Breast epithelium (tissue), 4 donors: ENCODE data around the gene UPK2. TPM values are rescaled to one million over a fixed set of nuclear protein-coding genes. Genes with fewer than 3 reads are reported as not detected.

Source experiments
- DNase-seq, 2 donors: peaks; one replicate each; pipeline ENCODE4 v3.0.0-alpha.2; 2019; ENCODE audit warnings: low spot score in 2 of 2
- H3K27ac ChIP-seq, 2 donors: fragments of 200-600 bp; sonication (generic) in 1 of 2; one replicate each; pipeline ENCODE4 v1.5.1; 2016 to 2019; ENCODE audit warnings: mild to moderate bottlenecking in 1 of 2
- H3K27me3 ChIP-seq, 2 donors: fragments of 200-600 bp; sonication (generic) in 1 of 2; one replicate each; pipeline versions ENCODE4 v1.5.1 to v1.6.0; 2017 to 2019; ENCODE audit warnings: control low read depth in 1 of 2, mild to moderate bottlenecking in 1 of 2
- H3K36me3 ChIP-seq: fragments of 200-600 bp; one replicate; pipeline ENCODE4 v1.5.1; 2019
- H3K4me1 ChIP-seq, 2 donors: fragments of 200-600 bp; sonication (generic); one replicate each; pipeline ENCODE4 v1.5.1; 2016 to 2019; ENCODE audit warnings: control low read depth in 1 of 2
- H3K4me3 ChIP-seq, 3 donors: fragments of 200-600 bp; sonication (generic); 1 replicate in 2 of 3; 2 replicates in 1 of 3; pipeline ENCODE4 v1.5.1; 2016 to 2019; ENCODE audit warnings: mild to moderate bottlenecking in 3 of 3, moderate library complexity in 2 of 3
- H3K9me3 ChIP-seq, 2 donors: fragments of 200-600 bp; sonication (generic) in 1 of 2; one replicate each; pipeline ENCODE4 v1.5.1; 2016 to 2019; ENCODE audit warnings: control low read depth in 1 of 2
- CTCF ChIP-seq, 3 donors: fragments of 450-650 bp; IDR thresholded peaks; one replicate each; pipeline ENCODE4 v1.5.1; 2016 to 2017; ENCODE audit warnings: antibody characterized with exemption in 3 of 3, mild to moderate bottlenecking in 3 of 3, moderate library complexity in 3 of 3
- POLR2A ChIP-seq: fragments of 450-650 bp; IDR thresholded peaks from one replicate; pipeline ENCODE4 v1.6.1; 2016; ENCODE audit warnings: antibody characterized with exemption, mild to moderate bottlenecking, moderate library complexity
- POLR2AphosphoS5 ChIP-seq, 3 donors: sonication (generic); formaldehyde crosslinking; IDR thresholded peaks; one replicate each; pipeline ENCODE4 v1.6.1; 2017; ENCODE audit warnings: antibody characterized with exemption in 3 of 3
- intact Hi-C: fragments of 100-400 bp; cut with DNase I; formaldehyde crosslinking; loops from one replicate; pipeline ENCODE4 v1.15.1; 2023; ENCODE audit warnings: low total_unique reads
- total RNA-seq, 3 donors: library from RNA; depleted of rRNA; stranded (reverse); fragments of >200 nt; gene quantifications; one replicate each; pipeline ENCODE4 v1.1.0, GENCODE V29; 2016

UPK2 gene
- total RNA-seq, 3 donors from 2014 or later: not detected

- DNase-seq: no peak
- H3K4me1 ChIP-seq: peaks cover 78 to 84% of the 10 kb centered on the region in 2 donors
Observed at GRCh38 chr11:118912742-118913410, 43.2 kb upstream of the UPK2 start.

DNA sequence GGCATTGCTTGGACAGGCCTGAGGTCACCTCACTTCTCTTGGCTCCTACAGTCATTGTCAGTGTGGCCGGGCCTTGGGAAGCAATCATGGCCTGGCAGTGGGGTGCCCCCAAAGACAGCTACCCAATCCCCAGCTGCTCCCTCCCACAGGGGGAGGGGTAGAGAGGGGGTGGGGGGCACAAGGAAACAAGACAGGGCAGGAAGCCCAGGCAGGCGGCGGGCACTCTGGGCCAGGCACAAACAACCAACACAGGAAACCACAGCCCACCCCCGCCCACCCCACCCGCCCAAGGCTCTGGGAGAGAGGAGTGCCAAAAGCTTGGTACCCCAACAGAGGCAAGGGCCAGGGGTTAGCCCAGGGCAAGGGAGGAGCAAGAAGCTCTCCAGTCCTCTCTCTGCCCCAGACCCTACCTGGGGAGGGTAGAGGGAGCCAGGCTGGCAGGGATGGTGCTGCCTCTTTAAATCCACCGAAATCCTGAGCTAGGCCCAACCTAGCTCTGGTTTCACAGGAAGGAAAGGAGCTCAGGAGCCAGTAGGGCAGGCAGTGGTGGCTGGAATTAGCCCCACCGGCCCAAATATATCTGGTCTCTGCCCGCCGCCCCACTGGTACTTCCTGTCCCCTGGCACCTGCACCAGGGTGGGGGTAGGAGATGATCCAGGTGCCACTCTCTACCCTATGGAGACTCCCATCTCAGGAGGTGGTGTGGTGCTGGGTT lies 42.5 kb upstream of the UPK2 start:
- Histone ChIP-seq H3K27ac (peak overlapping the region; percentile 96 to 100), H3K27me3 (no peaks in the 10 kb centered on the region), H3K4me3 (peak overlapping the region in 2 of 3 donors; percentile 23 to 62), H3K36me3 (no peaks in the 10 kb centered on the region), H3K9me3 (no peaks in the 10 kb centered on the region), H3K4me1 (peaks cover 80 to 81% of the 10 kb centered on the region in 2 donors)
- intact Hi-C loops: no loop called here
- DNase-seq: no peak
- TF ChIP-seq POLR2A (no peak), CTCF (IDR thresholded peaks at IDR 0.05) (no peak), POLR2AphosphoS5 (IDR thresholded peaks at IDR 0.05) (no peak)

More at GRCh38 chr11:118912742-118913410, 43.2 kb upstream of the UPK2 start:
- no peaks in the 10 kb centered on the region for H3K27me3 ChIP-seq
- peak overlapping the region in 2 of 3 donors; percentile 44 to 62 for H3K4me3 ChIP-seq
- no peaks in the 10 kb centered on the region for H3K36me3 ChIP-seq
- H3K9me3 ChIP-seq: no peaks in the 10 kb centered on the region
- peak overlapping the region; percentile 96 to 100 for H3K27ac ChIP-seq
- TF ChIP-seq POLR2A (no peak), CTCF (IDR thresholded peaks at IDR 0.05) (no peak), POLR2AphosphoS5 (IDR thresholded peaks at IDR 0.05) (no peak)
- intact Hi-C loops: no loop called here

DNA sequence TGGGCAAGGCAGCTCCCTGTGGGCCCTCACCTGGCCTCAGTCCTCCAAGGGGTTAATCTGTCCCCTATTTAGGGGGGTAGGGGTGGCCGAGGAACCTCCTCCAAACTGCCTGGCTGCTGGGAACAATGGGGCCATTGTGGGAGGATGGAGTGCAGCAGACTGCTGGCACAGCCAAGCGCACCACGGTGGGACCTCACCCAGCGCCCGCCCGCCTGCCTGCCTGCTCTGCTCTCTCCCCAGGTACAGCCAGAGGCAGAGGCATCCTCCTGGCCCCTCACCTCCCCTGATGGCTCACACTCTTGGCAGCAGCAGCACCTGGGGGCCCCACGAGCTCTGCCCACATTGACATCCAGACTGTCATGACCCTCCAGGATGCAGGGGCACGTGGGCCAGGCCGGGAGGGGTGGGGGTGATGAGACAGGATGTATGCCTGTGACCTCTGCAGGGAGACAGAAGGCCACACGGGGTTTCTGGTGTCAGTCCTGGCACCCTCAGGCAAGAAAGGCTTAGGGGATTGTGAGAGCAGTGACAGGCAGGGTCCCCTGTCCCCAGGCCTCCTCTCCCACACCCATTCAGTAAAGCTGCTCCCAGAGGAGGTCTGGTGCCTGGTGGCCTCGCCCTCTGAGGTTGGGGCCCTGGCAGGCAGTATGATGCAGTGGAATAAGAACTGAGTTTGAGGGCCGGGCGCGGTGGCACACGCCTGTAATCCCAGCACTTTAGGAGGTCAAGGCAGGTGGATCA lies 41.8 kb upstream of the UPK2 start:
- peak in 1 of 2 donors; percentile 81 for DNase-seq
- TF ChIP-seq CTCF (IDR thresholded peaks at IDR 0.05) (no peak), POLR2AphosphoS5 (IDR thresholded peaks at IDR 0.05) (no peak), POLR2A (no peak)
- peaks cover 75 to 77% of the 10 kb centered on the region in 2 donors for H3K4me1 ChIP-seq
- H3K9me3 ChIP-seq: no peaks in the 10 kb centered on the region
- H3K36me3 ChIP-seq: no peaks in the 10 kb centered on the region
- peak overlapping the region; percentile 96 to 100 for H3K27ac ChIP-seq
- intact Hi-C loops: no loop called here
- H3K27me3 ChIP-seq: no peaks in the 10 kb centered on the region
- H3K4me3 ChIP-seq: peak overlapping the region in 2 of 3 donors; percentile 23 to 62

GRCh38 chr11:118914987-118915386 lies 41.1 kb upstream of the UPK2 start:
- DNase-seq: no peak
- H3K9me3 ChIP-seq: no peaks in the 10 kb centered on the region
- no peaks in the 10 kb centered on the region for H3K27me3 ChIP-seq
- TF ChIP-seq CTCF (IDR thresholded peaks at IDR 0.05) (no peak), POLR2AphosphoS5 (IDR thresholded peaks at IDR 0.05) (no peak), POLR2A (no peak)
- H3K36me3 ChIP-seq: no peaks in the 10 kb centered on the region
- H3K4me3 ChIP-seq: no peak overlapping the region
- peak overlapping the region; percentile 96 to 100 for H3K27ac ChIP-seq
- H3K4me1 ChIP-seq: peaks cover 76 to 78% of the 10 kb centered on the region in 2 donors
- intact Hi-C loops: no loop called here
